Naive B cell (primary cell): ENCODE measurements around the gene L3MBTL2. TPM values are rescaled to one million over a fixed set of nuclear protein-coding genes. Genes with fewer than 3 reads are reported as not detected.
A peak's percentile ranks its signal among the peaks of the same experiment; 100 is the strongest.
"Not testable (repeated sequence)": the region's sequence is repeated elsewhere in the genome, so short reads cannot be mapped to it uniquely, and the experiment has no call there.

ENCODE experiments used
- ATAC-seq, 2 donors: fragments of 150-1000 bp; cut with Tn5 transposase; 2 replicates each; pipeline ENCODE4 v1.10.0; 2021; ENCODE audit warnings: low read depth in 2 of 2, mild to moderate bottlenecking in 2 of 2, moderate library complexity in 2 of 2
- DNase-seq: peaks from one replicate; pipeline ENCODE4 v3.0.0; 2022
- H3K27ac Mint-ChIP-seq, 6 donors: one replicate each; pipeline ENCODE4 v1.8.0; 2020 to 2022; ENCODE audit warnings: mild to moderate bottlenecking in 6 of 6, mixed read lengths in 6 of 6, moderate library complexity in 5 of 6, inconsistent platforms in 2 of 6
- H3K27me3 Mint-ChIP-seq, 3 donors: one replicate each; pipeline ENCODE4 v1.8.0; 2021 to 2022; ENCODE audit warnings: mixed read lengths in 3 of 3, mild to moderate bottlenecking in 1 of 3
- H3K36me3 Mint-ChIP-seq, 2 donors: one replicate each; pipeline ENCODE4 v1.8.0; 2020 to 2022; ENCODE audit warnings: mixed read lengths in 2 of 2, inconsistent platforms in 1 of 2, mild to moderate bottlenecking in 1 of 2
- H3K4me1 Mint-ChIP-seq, 3 donors: one replicate each; pipeline ENCODE4 v1.8.0; 2020 to 2022; ENCODE audit warnings: mixed read lengths in 3 of 3, inconsistent platforms in 1 of 3, mild to moderate bottlenecking in 1 of 3, moderate library complexity in 1 of 3
- H3K4me3 Mint-ChIP-seq, 8 donors: one replicate each; pipeline ENCODE4 v1.8.0; 2020 to 2022; ENCODE audit warnings: mild to moderate bottlenecking in 8 of 8, mixed read lengths in 8 of 8, moderate library complexity in 8 of 8, inconsistent platforms in 2 of 8
- H3K9me3 Mint-ChIP-seq, 7 donors: one replicate each; pipeline ENCODE4 v1.8.0; 2020 to 2022; ENCODE audit warnings: mixed read lengths in 7 of 7, mild to moderate bottlenecking in 5 of 7, inconsistent platforms in 2 of 7, moderate library complexity in 1 of 7
- polyA plus RNA-seq, 6 donors: library from polyadenylated mRNA; unstranded; fragments of 300-500 nt; fragmentation: Illumina TruSeq; gene quantifications; one replicate each; pipeline ENCODE4 v1.2.3, GENCODE V29; 2021; ENCODE audit warnings: low read depth in 6 of 6

Gene L3MBTL2
- polyA plus RNA-seq, 6 donors from 2014 or later, result 21.2 to 29.8 (median 22.4) TPM

DNA sequence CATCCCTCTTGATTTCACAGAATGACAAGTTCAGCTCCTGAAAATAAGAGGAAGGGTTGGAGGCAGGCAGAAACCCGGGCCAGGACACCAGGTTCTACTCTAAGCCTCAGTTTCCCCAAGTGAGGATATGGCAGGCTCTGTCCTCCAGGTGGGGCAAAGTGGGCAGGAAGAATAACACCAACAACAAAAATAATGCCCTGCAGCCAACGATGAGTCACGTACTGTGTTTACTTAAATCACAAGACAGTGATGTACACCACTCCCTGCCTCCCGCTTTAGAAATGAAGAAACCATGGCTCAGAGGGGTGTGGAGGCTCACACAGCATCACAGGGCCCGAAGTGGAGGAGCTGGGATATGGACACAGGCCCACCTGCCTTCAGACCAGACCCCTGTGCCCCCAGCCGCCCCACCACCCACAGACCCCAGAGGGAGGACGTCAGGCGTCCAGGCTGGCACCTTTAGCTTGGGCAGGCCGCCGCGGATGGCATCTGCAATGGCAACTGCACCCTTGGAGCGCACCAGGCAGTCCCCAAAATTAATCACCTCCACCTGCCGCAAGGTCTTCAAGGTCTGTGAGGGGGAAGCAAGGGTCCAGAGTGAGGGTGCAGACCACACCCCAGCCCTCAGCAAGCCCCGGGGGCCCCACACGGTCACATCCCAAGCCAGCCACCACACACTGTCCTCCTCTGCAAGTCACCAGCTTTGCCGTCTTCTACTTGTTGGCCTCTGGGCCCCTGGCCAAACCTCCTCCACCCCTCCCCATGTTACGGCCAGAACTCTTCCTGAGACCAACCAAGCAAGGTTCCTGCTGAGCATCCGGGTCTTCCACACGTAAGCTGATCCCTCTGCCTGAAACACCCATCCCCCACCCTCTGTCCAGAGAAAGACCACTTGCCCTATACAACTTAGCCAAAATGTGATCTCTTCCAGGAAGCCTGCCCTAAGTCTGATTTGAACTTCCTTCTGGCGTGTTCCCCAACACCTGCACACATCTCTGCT, 51.4 kb downstream of the L3MBTL2 start:
- H3K9me3 Mint-ChIP-seq, result no peaks in the 10 kb centered on the region
- no peak for ATAC-seq
- peaks cover 0 to 26% of the 10 kb centered on the region in 2 donors for H3K36me3 Mint-ChIP-seq
- H3K4me3 Mint-ChIP-seq, result peak overlapping the region in 1 of 8 donors; percentile 47
- peak overlapping the region in 3 of 6 donors; percentile 39 to 73 (median 47) for H3K27ac Mint-ChIP-seq
- no peak for DNase-seq
- H3K27me3 Mint-ChIP-seq, result no peaks in the 10 kb centered on the region
- H3K4me1 Mint-ChIP-seq, result peaks cover 0 to 1% (median 0%) of the 10 kb centered on the region in 3 donors

DNA sequence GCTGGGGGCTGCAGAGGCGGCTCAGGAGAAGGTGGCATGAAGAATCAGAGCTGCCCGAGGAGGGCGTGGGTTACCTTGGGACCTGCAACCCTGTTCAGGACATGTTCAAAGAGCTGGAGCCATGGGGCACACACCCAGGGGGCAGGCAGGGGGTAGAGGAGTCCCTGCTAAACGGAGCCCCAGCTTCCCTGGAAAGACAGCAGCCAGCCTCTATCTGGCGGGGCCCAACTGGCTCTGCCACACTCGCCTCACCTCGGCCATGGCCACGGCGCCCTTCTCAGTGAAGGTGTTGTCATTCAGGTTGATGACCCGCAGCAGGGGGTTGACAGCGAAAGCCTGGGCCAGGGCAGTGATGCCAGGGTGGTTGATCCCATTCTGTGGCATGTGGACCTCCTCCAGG, 52.6 kb downstream of the L3MBTL2 start:
- peaks cover 0 to 26% of the 10 kb centered on the region in 2 donors for H3K36me3 Mint-ChIP-seq
- no peak overlapping the region for H3K27ac Mint-ChIP-seq
- DNase-seq, result no peak
- H3K4me1 Mint-ChIP-seq, result peaks cover 0 to 1% (median 0%) of the 10 kb centered on the region in 3 donors
- no peak overlapping the region for H3K4me3 Mint-ChIP-seq
- H3K27me3 Mint-ChIP-seq, result no peaks in the 10 kb centered on the region
- no peak for ATAC-seq
- no peaks in the 10 kb centered on the region for H3K9me3 Mint-ChIP-seq

DNA sequence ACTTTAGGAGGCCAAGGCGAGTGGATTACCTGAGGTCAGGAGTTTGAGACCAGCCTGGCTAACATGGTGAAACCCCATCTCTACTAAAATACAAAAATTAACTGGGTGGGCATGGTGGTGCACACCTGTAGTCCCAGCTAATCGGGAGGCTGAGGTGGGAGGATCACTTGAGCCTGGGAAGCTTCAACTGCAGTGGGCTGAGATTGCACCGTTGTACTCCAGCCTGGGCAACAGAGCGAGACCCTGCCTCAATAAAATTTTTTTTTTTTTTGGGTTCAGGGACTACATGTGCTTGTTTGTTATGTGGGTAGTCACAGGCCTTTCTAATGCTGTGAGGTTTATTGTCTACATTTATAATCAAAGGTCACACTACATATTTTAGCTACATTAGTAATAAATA, 54.6 kb downstream of the L3MBTL2 start:
- ATAC-seq, H3K27ac Mint-ChIP-seq, H3K27me3 Mint-ChIP-seq, H3K4me3 Mint-ChIP-seq, DNase-seq, H3K9me3 Mint-ChIP-seq, H3K4me1 Mint-ChIP-seq: not testable (repeated sequence)
- peaks cover 0 to 23% of the 10 kb centered on the region in 2 donors for H3K36me3 Mint-ChIP-seq

DNA sequence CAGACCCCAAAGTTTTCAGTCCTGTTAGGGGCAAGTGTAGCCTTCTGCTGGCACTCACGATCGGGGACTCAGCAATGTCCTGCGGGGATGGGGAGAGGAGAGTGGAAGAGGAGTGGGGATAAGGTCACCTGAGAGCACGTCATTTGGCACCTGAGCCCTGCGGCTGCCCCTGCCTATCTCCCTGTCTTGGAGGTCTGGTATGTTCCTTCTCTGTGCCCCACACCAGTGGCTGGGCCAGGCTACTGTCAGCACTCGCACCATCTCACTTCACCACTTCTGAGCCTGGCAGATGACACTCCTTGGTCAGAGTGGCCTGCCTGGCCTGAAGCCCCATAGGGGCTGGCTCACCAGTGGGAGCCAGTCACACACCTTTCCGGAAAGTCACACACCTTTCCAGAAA, 55.8 kb downstream of the L3MBTL2 start:
- no peak for ATAC-seq
- DNase-seq, result no peak
- H3K9me3 Mint-ChIP-seq, result no peaks in the 10 kb centered on the region
- no peak overlapping the region for H3K4me3 Mint-ChIP-seq
- no peaks in the 10 kb centered on the region for H3K27me3 Mint-ChIP-seq
- no peak overlapping the region for H3K27ac Mint-ChIP-seq
- H3K36me3 Mint-ChIP-seq, result peaks cover 0 to 19% of the 10 kb centered on the region in 2 donors
- H3K4me1 Mint-ChIP-seq, result no peaks in the 10 kb centered on the region

DNA sequence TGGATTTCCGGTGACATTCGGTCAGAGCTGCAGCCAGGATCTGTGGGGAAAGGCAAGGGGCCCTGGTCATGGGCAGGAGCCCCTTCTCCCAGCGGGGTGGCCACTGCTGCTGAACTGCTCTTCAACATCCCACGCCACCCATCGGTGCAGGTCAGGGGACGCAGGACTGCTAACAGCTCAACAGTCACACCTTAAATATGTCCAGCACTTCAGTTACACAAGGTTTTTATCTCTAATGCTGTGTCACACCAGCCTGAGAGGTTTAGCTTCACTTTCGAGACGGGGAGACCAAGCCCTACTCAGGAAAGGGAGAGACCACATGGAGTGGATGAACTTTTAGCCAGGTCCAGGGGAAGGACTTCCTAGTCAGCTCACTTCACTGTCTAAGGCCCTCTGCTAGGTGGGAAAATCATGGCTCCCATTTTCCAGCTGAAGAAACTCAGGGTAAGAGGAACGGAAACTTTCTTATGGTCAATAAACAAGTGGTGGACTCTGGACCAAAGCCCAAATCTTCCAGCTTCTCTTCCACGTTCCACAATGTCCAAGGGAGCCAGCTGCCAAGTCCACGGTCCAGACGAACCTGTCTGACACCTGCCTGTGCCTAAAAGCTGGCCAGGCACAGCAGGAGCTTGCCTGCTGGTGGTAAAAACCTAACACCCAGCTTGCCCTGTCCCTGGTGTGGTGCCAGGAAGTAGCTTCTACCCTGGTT, 56.6 kb downstream of the L3MBTL2 start:
- DNase-seq (no peak), ATAC-seq (no peak)
- Mint-ChIP-seq H3K9me3 (no peaks in the 10 kb centered on the region), H3K27me3 (no peaks in the 10 kb centered on the region), H3K4me1 (no peaks in the 10 kb centered on the region), H3K27ac (peak overlapping the region in 1 of 6 donors; percentile 7), H3K36me3 (peaks cover 0 to 17% of the 10 kb centered on the region in 2 donors), H3K4me3 (no peak overlapping the region)

DNA sequence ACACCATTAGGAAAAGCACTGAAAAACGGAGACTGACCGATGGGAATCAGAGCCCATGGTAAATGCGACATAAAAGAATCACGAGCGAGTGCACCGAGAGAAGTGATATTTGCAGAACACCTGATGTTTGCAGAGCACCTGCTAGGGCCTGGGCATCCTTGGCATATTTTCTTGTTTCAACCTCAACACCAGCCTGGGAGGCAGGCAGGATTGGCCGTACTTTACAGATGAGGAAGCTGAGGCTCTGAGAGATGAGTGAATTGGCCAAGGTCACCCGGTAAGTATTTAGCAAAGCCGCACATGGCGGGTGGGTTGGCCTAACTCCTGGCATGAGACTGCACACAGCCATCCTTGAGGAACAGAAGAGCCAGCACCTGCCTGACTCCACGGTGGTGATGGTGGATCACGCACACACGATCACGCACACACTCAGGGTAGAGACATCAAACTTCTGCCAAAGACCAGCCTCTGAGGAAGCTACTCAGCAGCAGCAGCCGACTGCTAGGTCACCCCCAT, 57.2 kb downstream of the L3MBTL2 start:
- DNase-seq, result no peak
- H3K4me3 Mint-ChIP-seq, result no peak overlapping the region
- peaks cover 0 to 14% of the 10 kb centered on the region in 2 donors for H3K36me3 Mint-ChIP-seq
- ATAC-seq, result no peak
- H3K27ac Mint-ChIP-seq, result peak overlapping the region in 1 of 6 donors; percentile 72
- no peaks in the 10 kb centered on the region for H3K9me3 Mint-ChIP-seq
- H3K27me3 Mint-ChIP-seq, result no peaks in the 10 kb centered on the region
- no peaks in the 10 kb centered on the region for H3K4me1 Mint-ChIP-seq

DNA sequence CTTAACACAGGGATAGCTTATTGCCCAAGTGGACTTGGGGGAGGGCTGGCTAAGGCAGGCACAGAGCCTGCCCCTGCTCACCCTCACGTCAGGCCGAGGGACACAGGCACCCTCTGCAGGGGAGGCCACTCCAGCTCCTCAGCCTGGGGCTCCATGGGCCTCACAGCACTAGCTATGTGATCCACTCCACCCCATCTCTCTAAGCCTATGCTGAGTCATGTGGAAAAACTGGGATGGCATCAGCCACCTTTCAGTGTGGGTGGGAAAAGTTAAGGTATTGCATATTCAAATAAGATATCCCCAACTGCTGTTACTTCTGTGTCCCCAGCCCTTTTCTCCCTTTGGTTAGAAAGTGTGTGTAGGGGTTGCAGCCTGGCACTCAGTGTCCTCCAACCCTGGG, 58.6 kb downstream of the L3MBTL2 start:
- H3K4me3 Mint-ChIP-seq, result no peak overlapping the region
- no peak overlapping the region for H3K27ac Mint-ChIP-seq
- H3K4me1 Mint-ChIP-seq, result no peaks in the 10 kb centered on the region
- DNase-seq, result no peak
- no peak for ATAC-seq
- no peaks in the 10 kb centered on the region for H3K27me3 Mint-ChIP-seq
- no peaks in the 10 kb centered on the region for H3K9me3 Mint-ChIP-seq
- H3K36me3 Mint-ChIP-seq, result peaks cover 0 to 18% of the 10 kb centered on the region in 2 donors

DNA sequence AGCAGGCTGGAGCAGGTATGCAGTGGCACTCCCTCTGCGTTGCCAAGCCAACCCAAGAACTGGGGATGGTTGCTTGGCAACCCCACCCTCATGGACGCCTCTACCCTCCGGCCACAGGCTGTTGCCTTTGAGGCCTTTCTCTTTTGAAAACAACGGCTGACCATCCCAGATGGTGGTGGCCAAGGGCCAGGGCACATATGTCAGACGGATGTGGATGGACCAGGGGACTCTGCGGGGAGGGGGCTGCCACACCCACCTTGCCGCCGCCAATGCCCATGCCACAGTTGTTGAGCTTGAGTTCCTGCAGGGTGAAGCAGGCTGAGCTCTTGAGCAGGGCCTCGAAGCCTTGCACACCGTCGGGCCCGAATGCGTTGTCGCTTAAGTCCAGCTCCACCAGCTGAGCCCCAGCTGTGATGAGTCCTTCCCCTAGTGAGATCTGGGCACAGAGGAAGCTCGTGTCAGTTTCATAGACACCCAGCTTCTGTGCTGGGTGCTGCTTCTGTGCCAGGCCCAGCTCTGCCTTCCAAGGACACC, 59.4 kb downstream of the L3MBTL2 start:
- Mint-ChIP-seq H3K27ac (peak overlapping the region in 1 of 6 donors; percentile 38), H3K4me3 (no peak overlapping the region)

DNA sequence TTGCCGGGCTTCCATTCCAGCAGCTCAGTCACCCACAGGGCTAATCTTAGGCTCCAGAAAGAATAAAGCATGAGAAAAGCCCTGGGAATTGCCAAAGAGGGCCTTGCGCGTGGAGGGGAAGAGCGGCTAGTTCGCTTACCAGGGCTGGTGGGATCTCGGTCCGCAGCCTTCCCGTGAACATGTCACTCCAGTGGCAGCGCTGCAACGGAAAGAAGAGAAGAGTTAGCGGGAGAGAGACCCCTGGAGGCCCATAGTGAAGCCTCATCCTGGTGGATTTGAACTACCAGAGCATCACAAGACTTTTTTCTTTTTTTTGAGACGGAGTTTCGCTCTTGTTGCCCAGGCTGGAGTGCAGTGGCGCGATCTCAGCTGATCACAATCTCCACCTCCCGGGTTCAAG, 62.8 kb downstream of the L3MBTL2 start:
- Mint-ChIP-seq H3K27me3 (no peaks in the 10 kb centered on the region), H3K4me3 (no peak overlapping the region), H3K27ac (no peak overlapping the region), H3K36me3 (peaks cover 5 to 18% of the 10 kb centered on the region in 2 donors), H3K4me1 (no peaks in the 10 kb centered on the region), H3K9me3 (no peaks in the 10 kb centered on the region)
- DNase-seq (no peak), ATAC-seq (no peak)

More for the DNA sequence above, 59.4 kb downstream of the L3MBTL2 start:
- H3K9me3 Mint-ChIP-seq, result no peaks in the 10 kb centered on the region
- no peak for ATAC-seq
- no peaks in the 10 kb centered on the region for H3K4me1 Mint-ChIP-seq
- peaks cover 0 to 18% of the 10 kb centered on the region in 2 donors for H3K36me3 Mint-ChIP-seq
- DNase-seq, result no peak
- no peaks in the 10 kb centered on the region for H3K27me3 Mint-ChIP-seq

DNA sequence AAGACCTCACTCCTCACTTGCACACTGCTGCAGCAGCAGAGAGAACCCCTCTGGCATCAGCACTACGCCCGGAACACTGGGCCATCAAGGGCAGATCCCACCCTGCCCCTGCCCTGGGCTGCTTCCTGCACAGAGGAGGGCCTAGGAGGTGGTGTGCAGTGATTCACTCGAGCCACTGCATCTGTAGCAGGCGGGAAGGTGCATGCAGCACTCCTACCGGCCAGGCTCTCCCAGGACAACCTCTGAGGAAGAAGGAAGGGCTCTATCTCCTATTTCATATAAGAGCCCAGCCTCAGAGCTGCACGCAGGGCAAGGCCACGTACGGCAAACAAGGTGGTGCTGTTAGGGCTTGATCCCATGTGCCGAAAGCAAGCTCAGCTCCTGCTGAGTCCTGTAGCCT, 66.7 kb downstream of the L3MBTL2 start:
- Mint-ChIP-seq H3K4me3 (no peak overlapping the region), H3K4me1 (no peaks in the 10 kb centered on the region), H3K27me3 (no peaks in the 10 kb centered on the region), H3K9me3 (no peaks in the 10 kb centered on the region), H3K27ac (peak overlapping the region in 1 of 6 donors; percentile 9), H3K36me3 (peaks cover 15 to 17% of the 10 kb centered on the region in 2 donors)
- no peak for ATAC-seq
- DNase-seq, result no peak

DNA sequence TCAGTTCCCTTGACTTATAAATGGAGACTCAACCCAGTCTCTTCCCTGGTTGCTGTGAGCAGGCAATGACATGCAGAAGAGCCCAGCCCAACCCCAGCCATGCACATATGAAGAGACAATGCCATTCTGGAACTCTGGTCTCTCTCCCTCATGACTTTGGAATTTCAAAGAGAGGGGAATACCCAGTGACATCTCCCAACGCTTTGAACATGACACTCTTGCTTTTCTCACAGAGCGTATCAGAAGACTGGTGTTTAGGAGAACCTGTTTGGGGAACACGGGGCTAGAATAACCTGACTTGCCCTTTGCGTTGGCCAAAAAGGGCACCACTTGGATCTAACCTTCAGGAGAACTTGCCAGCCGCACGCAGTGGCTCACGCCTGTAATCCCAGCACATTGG, 68.0 kb downstream of the L3MBTL2 start:
- H3K36me3 Mint-ChIP-seq, result peaks cover 21 to 23% of the 10 kb centered on the region in 2 donors

DNA sequence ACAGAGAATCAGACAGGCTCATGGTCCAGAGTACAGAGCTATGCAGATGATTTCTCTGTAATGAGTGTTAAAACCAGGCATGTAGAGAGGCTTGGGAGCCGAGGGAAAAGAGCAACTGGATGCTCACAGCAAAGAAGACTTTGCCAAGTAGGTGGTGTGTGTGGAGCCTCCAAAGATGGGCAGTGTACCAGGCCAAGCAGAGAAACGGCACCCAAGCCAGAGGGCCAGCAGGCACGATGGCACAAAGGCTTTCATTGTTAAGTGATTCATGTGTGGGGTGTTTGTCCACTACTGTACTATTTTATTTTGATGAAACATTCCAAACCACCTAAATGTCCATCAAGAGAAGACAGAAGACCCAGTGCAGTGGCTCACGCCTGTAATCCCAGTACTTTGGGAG, 69.7 kb downstream of the L3MBTL2 start:
- H3K27ac Mint-ChIP-seq, result no peak overlapping the region
- H3K36me3 Mint-ChIP-seq, result peaks cover 21 to 27% of the 10 kb centered on the region in 2 donors

More for the DNA sequence above, 68.0 kb downstream of the L3MBTL2 start:
- no peak overlapping the region for H3K4me3 Mint-ChIP-seq
- H3K4me1 Mint-ChIP-seq, result peaks cover 0 to 4% (median 4%) of the 10 kb centered on the region in 3 donors
- no peaks in the 10 kb centered on the region for H3K9me3 Mint-ChIP-seq
- H3K27me3 Mint-ChIP-seq, result no peaks in the 10 kb centered on the region
- peak overlapping the region in 1 of 6 donors; percentile 15 for H3K27ac Mint-ChIP-seq
- ATAC-seq (no peak), DNase-seq (no peak)

DNA sequence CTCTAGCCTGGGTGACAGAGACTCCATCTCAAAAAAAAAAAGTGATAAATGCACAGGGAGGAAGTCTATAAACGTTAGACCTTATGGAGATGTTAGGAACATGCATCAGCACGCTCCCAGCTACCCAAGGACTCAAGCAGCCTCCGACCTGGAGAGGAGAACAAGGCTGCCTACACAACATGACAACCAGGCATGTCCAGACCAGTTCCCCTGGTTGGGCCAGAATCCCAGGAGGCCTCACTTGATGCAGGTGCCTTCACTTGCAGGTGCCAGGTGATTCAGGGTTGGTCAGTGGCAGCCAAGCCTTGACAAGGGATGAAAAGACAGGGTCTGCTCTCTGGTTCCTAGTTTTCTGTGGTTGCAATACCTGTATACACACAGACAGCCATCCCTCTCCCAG, 75.0 kb downstream of the L3MBTL2 start:
- Mint-ChIP-seq H3K9me3 (no peaks in the 10 kb centered on the region), H3K4me3 (no peak overlapping the region), H3K4me1 (peaks cover 0 to 21% (median 14%) of the 10 kb centered on the region in 3 donors), H3K36me3 (peaks cover 19 to 20% of the 10 kb centered on the region in 2 donors), H3K27me3 (no peaks in the 10 kb centered on the region), H3K27ac (no peak overlapping the region)
- DNase-seq (no peak), ATAC-seq (no peak)

More for the DNA sequence above, 69.7 kb downstream of the L3MBTL2 start:
- DNase-seq (no peak), ATAC-seq (no peak)
- Mint-ChIP-seq H3K27me3 (no peaks in the 10 kb centered on the region), H3K4me1 (peaks cover 0 to 5% (median 4%) of the 10 kb centered on the region in 3 donors), H3K4me3 (no peak overlapping the region), H3K9me3 (no peaks in the 10 kb centered on the region)
